Neural cell (in vitro differentiated cells): ENCODE results near the gene VWA8. TPM values are rescaled to one million over a fixed set of nuclear protein-coding genes. Genes with fewer than 3 reads are reported as not detected.

Source experiments
- H2AFZ ChIP-seq: fragments of 200-600, 300-800 bp; sonication (generic), shearing (Covaris generic); 2 replicates; pipeline ENCODE4 v1.6.0; 2014; ENCODE audit warnings: low read depth, mild to moderate bottlenecking, antibody characterized with exemption, low read length, moderate library complexity
- H3F3A ChIP-seq: fragments of 200-600 bp; shearing (Covaris generic); 2 replicates; pipeline ENCODE4 v1.6.1; 2016; ENCODE audit warnings: mild to moderate bottlenecking, moderate library complexity, mixed read lengths, antibody characterized with exemption, low read length; ENCODE audit not compliant: insufficient read depth, poor library complexity, severe bottlenecking
- H3K27ac ChIP-seq: fragments of 200-600, 300-800 bp; sonication (generic), shearing (Covaris generic); 2 replicates; pipeline ENCODE4 v1.5.1; 2014; ENCODE audit warnings: mild to moderate bottlenecking, low read length, moderate library complexity
- H3K27me3 ChIP-seq: fragments of 300-800, 200-600 bp; sonication (generic), shearing (Covaris generic); 2 replicates; pipeline ENCODE4 v1.6.0; 2014; ENCODE audit warnings: mild to moderate bottlenecking, low read depth, low read length, moderate library complexity; ENCODE audit not compliant: insufficient read depth
- H3K36me3 ChIP-seq: fragments of 300-800, 200-600 bp; sonication (generic), shearing (Covaris generic); 2 replicates; pipeline ENCODE4 v1.5.1; 2014; ENCODE audit warnings: mild to moderate bottlenecking, antibody characterized with exemption, low read length, moderate library complexity; ENCODE audit not compliant: insufficient read depth
- H3K4me2 ChIP-seq: fragments of 300-800, 200-600 bp; sonication (generic), shearing (Covaris generic); 2 replicates; pipeline ENCODE4 v1.6.0; 2014; ENCODE audit warnings: mild to moderate bottlenecking, low read length
- H3K4me3 ChIP-seq: fragments of 300-800, 200-600 bp; sonication (generic), shearing (Covaris generic); 2 replicates; pipeline ENCODE4 v1.5.1; 2014; ENCODE audit warnings: mild to moderate bottlenecking, low read length, moderate library complexity
- H3K79me2 ChIP-seq: fragments of 200-600 bp; shearing (Covaris generic); replicated peaks from 2 replicates; pipeline ENCODE4 v1.6.0; 2014; ENCODE audit warnings: mild to moderate bottlenecking, low read length, moderate library complexity; ENCODE audit not compliant: insufficient read depth
- H3K9ac ChIP-seq: fragments of 300-800, 200-600 bp; sonication (generic), shearing (Covaris generic); 2 replicates; pipeline ENCODE4 v1.6.1; 2016; ENCODE audit warnings: mild to moderate bottlenecking, low read length, mixed read lengths
- H3K9me2 ChIP-seq: fragments of 200-600 bp; shearing (Covaris generic); 2 replicates; pipeline ENCODE4 v1.6.1; 2016; ENCODE audit warnings: mild to moderate bottlenecking, low read length, mixed read lengths; ENCODE audit not compliant: insufficient read depth
- H3K9me3 ChIP-seq: fragments of 200-600, 300-800 bp; sonication (generic), shearing (Covaris generic); 2 replicates; pipeline ENCODE4 v1.6.1; 2016; ENCODE audit warnings: mild to moderate bottlenecking, mixed run types, low read length, moderate library complexity, mixed read lengths
- H4K20me1 ChIP-seq: fragments of 200-600 bp; shearing (Covaris generic); 2 replicates; pipeline ENCODE4 v1.6.1; 2016; ENCODE audit warnings: mild to moderate bottlenecking, mixed run types; ENCODE audit not compliant: insufficient read depth
- CTCF ChIP-seq: fragments of 450-650 bp; IDR thresholded peaks from 2 replicates; pipeline ENCODE4 v1.5.1; 2014; ENCODE audit warnings: antibody characterized with exemption, mild to moderate bottlenecking, moderate library complexity; ENCODE audit not compliant: poor library complexity, severe bottlenecking
- EP300 ChIP-seq: fragments of 450-650 bp; conservative IDR thresholded peaks from 2 replicates; pipeline ENCODE4 v1.6.1; 2014; ENCODE audit warnings: antibody characterized with exemption, mild to moderate bottlenecking, moderate library complexity; ENCODE audit not compliant: poor library complexity, severe bottlenecking
- EZH2 ChIP-seq: fragments of 200-600, 300-800 bp; shearing (Covaris generic), sonication (generic); IDR thresholded peaks from 2 replicates; pipeline ENCODE4 v1.6.1; 2014; ENCODE audit warnings: antibody characterized with exemption, low read length, borderline replicate concordance, mild to moderate bottlenecking; ENCODE audit not compliant: insufficient read depth, poor library complexity, severe bottlenecking
- MXI1 ChIP-seq: fragments of 450-650 bp; conservative IDR thresholded peaks from 2 replicates; pipeline ENCODE4 v1.6.1; 2014; ENCODE audit warnings: antibody characterized with exemption, mild to moderate bottlenecking; ENCODE audit not compliant: poor library complexity, severe bottlenecking
- POLR2AphosphoS5 ChIP-seq: IDR thresholded peaks from 2 replicates; pipeline ENCODE4 v1.6.1; 2012
- RAD21 ChIP-seq: fragments of 450-650 bp; conservative IDR thresholded peaks from 2 replicates; pipeline ENCODE4 v1.6.1; 2014; ENCODE audit warnings: antibody characterized with exemption, mild to moderate bottlenecking, moderate library complexity
- SMC3 ChIP-seq: fragments of 450-650 bp; conservative IDR thresholded peaks from 2 replicates; pipeline ENCODE4 v1.6.1; 2014; ENCODE audit warnings: antibody characterized with exemption, mild to moderate bottlenecking, moderate library complexity; ENCODE audit not compliant: poor library complexity
- TAF1 ChIP-seq: IDR thresholded peaks from 2 replicates; pipeline ENCODE4 v1.6.1; 2012; ENCODE audit warnings: low read depth
- polyA plus RNA-seq: library from polyadenylated mRNA; depleted of rRNA; stranded (reverse); fragments of >200 nt; gene quantifications from 2 replicates; pipeline ENCODE4 v1.2.3, GENCODE V29; 2014
- TF ChIP-seq, protein P1 (sequence below): IDR thresholded peaks from 2 replicates; pipeline ENCODE4 v1.6.1; 2012; ENCODE audit warnings: borderline replicate concordance

VWA8 gene
- polyA plus RNA-seq, 1 donor from 2014 or later = 3.6 TPM

- Histone ChIP-seq H2AFZ (no peak overlapping the region), H4K20me1 (no peaks in the 10 kb centered on the region), H3F3A (no peaks in the 10 kb centered on the region), H3K9me3 (no peaks in the 10 kb centered on the region), H3K79me2 (no peaks in the 10 kb centered on the region), H3K27me3 (no peaks in the 10 kb centered on the region), H3K36me3 (no peaks in the 10 kb centered on the region), H3K9me2 (no peaks in the 10 kb centered on the region), H3K4me3 (no peak overlapping the region), H3K27ac (no peak overlapping the region), H3K4me2 (no peak overlapping the region), H3K9ac (no peak overlapping the region)
- TF ChIP-seq TAF1 (no peak), SMC3 (no peak), EP300 (no peak), RAD21 (no peak), CTCF (no peak), POLR2AphosphoS5 (no peak), EZH2 (no peak), MXI1 (no peak)
- TF ChIP-seq, protein P1, sequence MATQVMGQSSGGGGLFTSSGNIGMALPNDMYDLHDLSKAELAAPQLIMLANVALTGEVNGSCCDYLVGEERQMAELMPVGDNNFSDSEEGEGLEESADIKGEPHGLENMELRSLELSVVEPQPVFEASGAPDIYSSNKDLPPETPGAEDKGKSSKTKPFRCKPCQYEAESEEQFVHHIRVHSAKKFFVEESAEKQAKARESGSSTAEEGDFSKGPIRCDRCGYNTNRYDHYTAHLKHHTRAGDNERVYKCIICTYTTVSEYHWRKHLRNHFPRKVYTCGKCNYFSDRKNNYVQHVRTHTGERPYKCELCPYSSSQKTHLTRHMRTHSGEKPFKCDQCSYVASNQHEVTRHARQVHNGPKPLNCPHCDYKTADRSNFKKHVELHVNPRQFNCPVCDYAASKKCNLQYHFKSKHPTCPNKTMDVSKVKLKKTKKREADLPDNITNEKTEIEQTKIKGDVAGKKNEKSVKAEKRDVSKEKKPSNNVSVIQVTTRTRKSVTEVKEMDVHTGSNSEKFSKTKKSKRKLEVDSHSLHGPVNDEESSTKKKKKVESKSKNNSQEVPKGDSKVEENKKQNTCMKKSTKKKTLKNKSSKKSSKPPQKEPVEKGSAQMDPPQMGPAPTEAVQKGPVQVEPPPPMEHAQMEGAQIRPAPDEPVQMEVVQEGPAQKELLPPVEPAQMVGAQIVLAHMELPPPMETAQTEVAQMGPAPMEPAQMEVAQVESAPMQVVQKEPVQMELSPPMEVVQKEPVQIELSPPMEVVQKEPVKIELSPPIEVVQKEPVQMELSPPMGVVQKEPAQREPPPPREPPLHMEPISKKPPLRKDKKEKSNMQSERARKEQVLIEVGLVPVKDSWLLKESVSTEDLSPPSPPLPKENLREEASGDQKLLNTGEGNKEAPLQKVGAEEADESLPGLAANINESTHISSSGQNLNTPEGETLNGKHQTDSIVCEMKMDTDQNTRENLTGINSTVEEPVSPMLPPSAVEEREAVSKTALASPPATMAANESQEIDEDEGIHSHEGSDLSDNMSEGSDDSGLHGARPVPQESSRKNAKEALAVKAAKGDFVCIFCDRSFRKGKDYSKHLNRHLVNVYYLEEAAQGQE = no peak
These were observed 269.6 kb downstream of the VWA8 start for GRCh38 chr13:41691274-41691673.

GRCh38 chr13:41682766-41683165 is 278.1 kb downstream of the VWA8 start:
- Histone ChIP-seq H3F3A (no peaks in the 10 kb centered on the region), H3K9me3 (no peaks in the 10 kb centered on the region), H2AFZ (no peak overlapping the region), H3K9me2 (no peaks in the 10 kb centered on the region), H3K9ac (no peak overlapping the region), H3K27me3 (no peaks in the 10 kb centered on the region), H3K79me2 (no peaks in the 10 kb centered on the region), H3K36me3 (no peaks in the 10 kb centered on the region), H4K20me1 (no peaks in the 10 kb centered on the region), H3K27ac (no peak overlapping the region), H3K4me3 (no peak overlapping the region), H3K4me2 (no peak overlapping the region)
- TF ChIP-seq EZH2 (no peak), RAD21 (no peak), TAF1 (no peak), CTCF (no peak), EP300 (no peak), SMC3 (no peak), POLR2AphosphoS5 (no peak), MXI1 (no peak)
- TF ChIP-seq, protein P1 = no peak
